NCI-H128 (cell line): ENCODE measurements around the gene TFAP2E.

Source experiments
- DNase-seq: peaks from one replicate; lab custom pipeline; 2025; ENCODE audit not compliant: unreplicated experiment; lab: John Stamatoyannopoulos, UW

Gene TFAP2E

DNA sequence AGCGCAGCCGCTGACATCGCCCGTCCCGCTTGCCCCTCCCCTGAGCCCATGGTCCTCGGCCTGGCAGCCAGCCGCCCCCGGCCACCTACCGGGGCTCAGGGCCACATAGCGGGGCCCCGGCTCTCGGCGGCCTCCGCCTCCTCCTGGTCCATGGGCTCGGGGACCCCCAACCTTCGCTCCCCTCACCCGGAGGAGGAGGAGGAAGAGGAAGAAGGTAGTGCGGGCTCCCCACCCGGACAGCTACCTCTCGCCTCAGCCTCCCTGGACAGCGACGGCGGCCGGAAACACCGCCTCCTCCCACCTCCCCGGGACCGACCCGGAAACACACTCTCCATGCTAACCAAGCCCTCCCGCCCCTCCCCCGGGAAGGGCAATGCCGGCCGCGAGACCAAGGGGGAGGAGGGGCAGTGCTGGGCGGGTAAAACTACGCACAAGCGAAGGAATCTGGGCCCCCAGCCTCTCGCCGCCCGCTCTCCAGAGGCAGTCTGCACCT is 15.9 kb upstream of the TFAP2E start, which contains the start of gene KIAA0319L:
TSS of gene KIAA0319L (minus strand) at position 286 of the 493 bp plus-strand sequence. CDS start 2,912 bp downstream, outside the sequence.
- DNase-seq, result no peak

DNA sequence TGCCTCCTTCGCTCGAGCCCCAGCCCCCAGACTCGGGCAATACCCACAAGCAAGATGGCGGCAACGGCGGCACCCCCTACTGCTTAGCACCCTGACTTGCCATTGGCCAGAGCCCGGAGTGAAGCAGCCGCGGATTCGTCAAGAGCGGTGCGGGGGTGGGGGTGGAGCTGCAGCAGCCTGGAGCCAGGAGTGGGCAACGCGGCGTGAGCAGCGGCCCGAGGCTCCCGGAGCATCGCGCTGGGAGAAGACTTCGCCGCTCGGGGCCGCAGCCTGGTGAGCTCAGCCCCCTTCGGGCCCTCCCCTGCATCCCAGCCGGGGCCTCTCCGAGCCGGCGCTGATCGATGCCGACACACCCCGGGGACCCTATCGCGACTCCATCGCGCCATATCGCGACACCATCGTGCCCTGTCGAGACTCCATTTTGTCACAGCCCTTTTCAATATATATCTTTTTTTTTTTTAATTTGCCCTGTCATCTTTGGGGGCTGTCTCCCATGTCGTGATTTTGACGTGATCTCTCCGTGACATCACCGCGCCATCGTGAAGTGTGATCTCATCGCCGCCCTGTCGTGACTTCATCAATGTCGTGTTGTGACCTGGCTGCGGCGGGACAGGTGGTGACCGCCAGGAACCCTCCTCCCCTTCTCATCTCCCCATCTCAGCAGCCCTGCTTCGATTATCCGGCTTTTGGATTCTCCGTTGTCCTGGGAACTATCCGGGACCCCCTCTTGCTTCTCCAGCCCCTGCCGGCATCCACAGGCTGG is 15.3 kb upstream of the TFAP2E start, which contains the start of gene NCDN:
TSS of gene NCDN (plus strand) at position 189 of the 763 bp plus-strand sequence. CDS start at position 581, 392 bp downstream.
- DNase-seq, result peak; percentile 95

DNA sequence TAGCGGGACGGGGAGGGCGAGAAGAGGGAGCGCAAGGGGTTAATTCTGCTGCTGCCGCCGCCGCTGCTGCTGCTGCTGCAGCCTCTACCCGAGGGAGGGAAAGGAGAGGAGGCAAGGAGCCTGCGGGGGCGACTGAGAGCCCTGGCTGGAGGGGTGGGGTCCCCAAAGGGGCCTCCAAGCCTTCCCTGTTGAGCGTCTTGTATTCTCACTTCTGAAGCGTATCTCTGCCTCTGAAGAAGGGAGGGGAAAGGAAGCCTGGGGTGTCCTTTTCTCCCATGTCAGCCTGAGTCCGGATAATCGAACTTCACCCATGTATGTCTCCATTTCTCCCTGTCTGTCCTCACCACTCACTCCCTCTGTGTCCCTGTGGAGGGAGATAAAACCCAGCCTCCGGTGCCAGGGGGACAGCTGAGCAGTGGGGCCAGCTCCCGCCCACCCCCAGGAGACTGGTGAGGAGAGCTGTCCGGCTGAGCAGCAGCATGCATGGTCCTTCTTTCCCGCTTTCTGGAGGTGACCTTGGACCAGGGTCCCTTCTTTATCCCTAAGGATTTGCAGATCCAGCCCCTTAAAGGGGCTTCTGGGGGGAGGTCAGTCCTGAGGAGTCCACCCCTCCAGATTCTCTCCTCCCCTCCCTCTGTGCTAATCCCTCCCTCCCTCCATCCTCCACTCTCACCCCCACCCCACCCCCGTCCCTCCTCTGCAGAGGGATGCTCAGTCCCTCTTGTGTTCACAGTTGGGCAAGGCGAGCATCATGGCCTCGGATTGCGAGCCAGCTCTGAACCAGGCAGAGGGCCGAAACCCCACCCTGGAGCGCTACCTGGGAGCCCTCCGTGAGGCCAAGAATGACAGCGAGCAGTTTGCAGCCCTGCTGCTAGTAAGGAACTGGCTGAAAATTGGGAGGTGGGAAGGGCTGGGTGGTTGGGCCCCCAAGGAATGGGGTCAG is 14.5 kb upstream of the TFAP2E start:
- DNase-seq, result no peak

DNA sequence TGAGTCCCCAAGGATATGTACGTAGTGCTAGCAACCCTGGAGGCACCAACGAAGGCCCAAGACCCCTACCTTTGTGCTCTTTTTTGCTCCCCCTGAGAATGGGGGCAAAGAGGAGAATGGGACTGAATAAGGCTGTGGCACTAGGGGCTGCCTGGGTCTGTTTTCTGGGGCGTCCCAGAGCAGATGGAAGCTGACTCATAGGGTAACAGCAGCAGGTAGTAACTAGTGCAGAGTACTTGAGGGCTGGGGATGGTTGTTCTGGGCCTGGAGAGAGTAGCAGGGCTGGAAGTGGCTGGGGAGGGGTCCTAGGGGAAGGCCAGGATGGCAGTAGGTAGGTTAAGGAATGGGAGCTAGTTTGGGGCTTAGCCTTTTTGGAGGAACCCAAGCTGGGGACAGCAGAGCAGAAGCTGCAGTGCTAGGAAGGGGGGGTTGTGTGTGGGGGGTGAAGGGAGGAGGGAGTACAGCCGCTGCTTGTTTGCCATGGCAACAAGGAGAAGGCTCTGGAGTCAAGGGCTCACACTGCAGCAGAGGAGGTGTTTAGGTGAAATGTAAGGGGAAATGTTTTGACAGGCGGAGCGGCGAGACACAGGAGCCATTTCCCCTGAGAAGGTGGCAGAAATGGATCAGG is 13.7 kb upstream of the TFAP2E start:
- no peak for DNase-seq

DNA sequence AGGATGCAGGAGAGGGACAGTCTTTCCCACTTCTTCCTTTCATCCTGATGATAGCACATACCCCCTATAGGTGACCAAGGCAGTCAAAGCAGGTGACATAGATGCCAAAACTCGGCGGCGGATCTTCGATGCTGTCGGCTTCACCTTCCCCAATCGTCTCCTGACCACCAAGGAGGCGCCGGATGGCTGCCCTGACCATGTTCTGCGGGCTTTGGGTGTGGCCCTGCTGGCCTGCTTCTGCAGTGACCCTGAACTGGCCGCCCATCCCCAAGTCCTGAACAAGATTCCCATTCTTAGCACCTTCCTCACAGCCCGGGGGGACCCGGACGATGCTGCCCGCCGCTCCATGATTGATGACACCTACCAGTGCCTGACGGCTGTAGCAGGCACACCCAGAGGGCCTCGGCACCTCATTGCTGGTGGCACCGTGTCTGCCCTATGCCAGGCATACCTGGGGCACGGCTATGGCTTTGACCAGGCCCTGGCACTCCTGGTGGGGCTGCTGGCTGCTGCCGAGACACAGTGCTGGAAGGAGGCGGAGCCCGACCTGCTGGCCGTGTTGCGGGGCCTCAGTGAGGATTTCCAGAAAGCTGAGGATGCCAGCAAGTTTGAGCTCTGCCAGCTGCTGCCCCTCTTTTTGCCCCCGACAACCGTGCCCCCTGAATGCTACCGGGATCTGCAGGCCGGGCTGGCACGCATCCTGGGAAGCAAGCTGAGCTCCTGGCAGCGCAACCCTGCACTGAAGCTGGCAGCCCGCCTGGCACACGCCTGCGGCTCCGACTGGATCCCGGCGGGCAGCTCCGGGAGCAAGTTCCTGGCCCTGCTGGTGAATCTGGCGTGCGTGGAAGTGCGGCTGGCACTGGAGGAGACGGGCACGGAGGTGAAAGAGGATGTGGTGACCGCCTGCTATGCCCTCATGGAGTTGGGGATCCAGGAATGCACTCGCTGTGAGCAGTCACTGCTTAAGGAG is 12.6 kb upstream of the TFAP2E start:
- no peak for DNase-seq

DNA sequence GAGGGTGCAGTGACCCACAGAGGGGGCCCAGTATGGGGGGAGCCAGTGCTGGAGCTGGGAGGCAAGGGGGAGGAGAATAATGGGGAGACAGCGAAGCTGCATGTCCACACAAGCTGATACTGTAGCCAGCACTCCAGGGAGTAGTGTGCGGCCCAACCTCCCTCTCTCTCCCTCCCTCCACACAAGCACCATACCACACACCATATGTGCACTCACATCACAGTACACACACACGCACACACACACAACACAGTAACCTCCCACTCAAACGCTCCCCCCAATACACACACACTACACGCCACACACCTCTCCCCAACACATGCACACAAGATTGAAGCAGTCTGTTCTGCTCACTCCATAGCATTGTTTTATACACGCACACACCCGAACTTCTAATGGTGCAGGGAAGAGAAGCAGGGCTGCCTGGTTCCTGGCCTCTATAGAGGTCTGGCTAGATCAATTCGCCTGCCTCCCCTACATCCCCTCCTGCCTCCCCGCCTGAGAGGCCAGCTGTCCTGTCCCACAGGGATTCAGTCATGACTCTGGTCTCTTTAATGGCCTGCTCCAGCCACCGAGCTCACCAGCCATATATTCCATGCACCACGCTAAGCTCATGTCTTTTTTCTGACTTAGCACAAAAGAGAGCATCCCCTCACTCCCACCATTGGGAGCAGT is 11.7 kb upstream of the TFAP2E start:
- DNase-seq, result no peak

DNA sequence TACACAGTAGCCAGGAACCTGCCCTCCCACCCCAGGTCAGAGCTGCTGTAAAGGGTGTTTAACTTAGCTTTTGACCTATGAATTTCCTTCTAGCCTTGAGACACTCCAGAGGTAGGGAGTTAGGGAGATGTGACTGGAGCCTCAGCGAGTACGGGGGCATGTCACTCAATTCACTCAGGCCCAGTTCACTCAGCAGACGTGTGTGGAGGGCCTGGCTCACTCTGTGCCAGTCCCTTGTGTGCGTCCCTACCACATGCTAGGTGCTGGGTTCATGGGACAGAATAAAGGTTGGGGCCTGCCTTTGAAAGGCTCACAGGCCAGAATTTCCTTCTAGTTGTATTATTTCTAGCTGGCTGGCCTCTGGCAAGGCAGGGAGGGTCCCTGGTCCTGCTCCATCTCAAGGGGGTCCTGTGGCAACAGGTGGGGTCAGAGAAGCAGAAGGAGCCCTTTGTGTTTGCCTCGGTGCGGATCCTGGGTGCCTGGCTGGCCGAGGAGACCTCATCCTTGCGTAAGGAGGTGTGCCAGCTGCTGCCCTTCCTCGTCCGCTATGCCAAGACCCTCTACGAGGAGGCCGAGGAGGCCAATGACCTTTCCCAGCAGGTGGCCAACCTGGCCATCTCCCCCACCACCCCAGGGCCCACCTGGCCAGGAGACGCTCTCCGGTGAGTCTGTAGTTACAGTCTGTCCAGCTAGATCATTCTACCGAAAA is 11.0 kb upstream of the TFAP2E start:
- no peak for DNase-seq

DNA sequence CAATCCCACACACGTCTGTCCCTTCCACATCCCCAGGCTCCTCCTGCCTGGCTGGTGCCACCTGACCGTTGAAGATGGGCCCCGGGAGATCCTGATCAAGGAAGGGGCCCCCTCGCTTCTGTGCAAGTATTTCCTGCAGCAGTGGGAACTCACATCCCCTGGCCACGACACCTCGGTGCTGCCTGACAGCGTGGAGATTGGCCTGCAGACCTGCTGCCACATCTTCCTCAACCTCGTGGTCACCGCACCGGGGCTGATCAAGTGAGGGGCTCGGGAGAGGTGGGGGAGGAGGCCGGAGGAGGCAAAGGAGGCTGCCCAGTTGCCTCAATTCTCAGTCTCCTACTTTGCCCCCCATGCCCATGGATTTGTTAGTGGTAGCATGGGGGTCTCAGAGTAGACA is 9.9 kb upstream of the TFAP2E start:
- no peak for DNase-seq

DNA sequence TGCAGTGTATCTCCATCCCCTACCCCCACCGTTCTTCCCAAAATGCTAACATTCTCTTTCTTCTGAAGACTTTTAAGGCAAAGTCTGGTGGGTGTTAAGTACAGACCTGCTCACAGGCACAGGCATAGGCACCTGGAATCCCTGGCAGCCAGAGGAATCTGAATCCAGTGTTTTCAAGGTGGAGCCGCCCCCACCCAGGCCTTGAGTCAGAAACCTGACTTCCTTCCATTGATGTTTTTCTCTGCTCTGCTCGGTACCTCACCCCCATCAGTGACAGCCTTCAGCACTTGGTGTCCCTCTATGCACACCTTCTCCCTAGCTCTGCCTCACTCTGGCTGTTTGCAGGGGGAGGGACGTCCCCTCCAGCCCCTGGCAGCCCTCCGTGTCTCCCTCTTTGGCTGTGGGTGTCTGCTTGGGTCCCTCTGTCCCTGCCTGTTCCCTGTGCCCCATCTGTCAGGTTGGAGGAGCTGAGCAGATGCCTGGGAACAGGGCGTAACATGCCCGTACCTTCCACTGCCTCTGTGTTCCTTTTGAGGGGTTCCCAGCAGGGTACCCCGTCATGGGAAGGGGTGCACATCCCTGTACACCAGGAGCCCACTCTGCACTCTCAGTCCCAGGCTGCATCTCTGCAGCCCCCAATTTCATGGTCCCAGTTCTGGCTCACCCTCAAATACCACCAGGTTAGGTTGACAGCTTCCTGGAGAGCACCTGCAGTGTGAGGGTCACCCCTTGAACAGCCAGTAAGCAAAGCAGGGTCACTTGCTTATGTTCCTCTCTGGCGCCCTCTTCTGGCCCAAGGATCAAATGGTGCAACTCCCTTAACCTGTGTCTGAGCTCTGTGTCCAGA is 8.9 kb upstream of the TFAP2E start:
- peak; percentile 45 for DNase-seq

DNA sequence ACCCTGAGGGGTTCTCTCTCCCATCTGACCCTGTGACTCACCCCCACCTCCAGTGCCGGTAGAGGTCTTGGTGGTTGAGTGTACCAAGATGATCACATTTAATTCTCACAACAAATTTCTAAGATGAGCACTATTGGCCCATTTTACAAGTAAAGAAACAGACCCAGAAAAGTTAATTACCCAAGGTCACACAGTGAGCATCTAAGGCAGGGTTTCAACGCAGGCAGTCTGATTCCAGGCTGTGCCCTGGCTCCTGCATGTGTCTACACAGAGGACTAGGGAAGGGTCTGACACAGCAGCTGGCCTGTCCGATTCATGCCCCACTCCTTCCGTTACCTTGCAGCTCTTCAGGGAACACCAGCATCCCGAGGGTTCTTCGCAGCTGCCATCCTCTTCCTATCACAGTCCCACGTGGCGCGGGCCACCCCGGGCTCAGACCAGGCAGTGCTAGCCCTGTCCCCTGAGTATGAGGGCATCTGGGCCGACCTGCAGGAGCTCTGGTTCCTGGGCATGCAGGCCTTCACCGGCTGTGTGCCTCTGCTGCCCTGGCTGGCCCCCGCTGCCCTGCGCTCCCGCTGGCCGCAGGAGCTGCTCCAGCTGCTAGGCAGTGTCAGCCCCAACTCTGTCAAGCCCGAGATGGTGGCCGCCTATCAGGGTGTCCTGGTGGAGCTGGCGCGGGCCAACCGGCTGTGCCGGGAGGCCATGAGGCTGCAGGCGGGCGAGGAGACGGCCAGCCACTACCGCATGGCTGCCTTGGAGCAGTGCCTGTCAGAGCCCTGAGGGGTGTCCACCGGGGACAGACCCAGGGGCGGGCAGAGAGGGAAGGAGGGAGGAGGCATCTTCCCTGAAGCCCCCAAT is 8.0 kb upstream of the TFAP2E start:
- no peak for DNase-seq

DNA sequence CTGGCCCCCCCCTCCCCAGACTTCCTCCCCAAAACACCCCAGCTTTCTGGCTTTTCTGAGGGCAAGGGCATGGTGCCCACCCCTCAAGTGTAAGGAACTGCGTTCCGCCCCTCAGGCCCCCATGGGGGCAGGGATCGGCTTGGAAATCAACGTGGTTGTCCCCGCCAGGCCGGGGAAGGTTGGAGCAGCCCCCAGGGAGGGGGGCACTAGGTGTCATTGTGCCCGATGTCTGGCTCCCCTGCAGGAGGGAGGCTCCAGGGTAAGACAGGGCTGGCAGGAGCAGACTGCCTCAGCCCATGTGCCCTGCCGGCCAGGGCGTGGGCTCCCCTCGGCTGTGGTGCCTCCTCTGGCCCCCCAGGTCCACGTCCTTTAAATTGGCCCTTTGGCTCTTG is 7.4 kb upstream of the TFAP2E start:
- DNase-seq, result no peak

DNA sequence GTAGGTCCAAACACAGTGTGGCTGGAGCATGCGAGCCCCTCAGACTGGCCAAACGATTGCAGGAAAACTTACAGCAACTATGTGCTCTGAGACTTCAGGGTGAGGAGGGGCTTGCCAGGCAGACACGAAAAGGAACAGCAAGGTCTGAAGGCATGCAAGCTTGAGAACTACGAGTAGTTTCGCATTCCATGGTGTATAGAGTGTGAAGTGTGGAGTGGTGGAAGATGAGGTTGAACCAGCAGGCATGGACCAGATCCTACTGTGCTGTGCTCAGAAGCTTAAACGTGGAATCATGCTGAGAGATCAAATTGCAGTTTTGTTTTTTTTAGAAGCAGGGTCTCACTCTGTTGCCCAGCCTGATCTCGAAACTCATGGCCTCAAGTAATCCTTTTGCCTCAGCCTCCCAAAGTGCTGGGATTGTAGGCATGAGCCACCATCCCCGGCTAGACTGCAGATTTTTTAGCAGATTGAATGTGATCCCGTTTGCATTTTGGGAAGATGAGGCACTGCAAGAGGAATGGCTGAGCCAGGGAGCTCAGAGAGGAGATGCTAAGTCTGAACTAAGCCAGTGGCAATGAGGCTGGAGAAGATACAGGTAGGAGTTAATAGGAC is 5.1 kb upstream of the TFAP2E start:
- no peak for DNase-seq

DNA sequence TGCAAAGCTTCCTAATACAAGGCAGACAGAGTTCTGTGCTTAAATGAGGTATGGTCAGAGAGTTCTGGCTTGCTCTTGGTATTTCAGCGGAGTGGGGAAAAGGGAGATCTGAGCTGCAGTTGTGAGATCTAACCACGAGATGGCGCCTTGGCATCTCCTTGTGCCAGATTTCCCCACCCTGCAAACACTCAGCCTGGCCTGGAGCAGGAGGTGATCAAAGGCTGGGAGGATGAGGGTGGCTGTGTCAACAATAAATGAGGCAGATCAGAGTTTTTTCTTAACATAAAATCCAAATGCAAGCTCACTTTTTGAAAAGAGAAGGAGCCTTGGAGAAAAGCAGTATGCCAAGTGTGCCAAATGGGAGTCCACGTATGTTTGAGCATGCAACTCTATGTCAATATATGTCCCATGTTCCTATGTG is 4.1 kb upstream of the TFAP2E start:
- DNase-seq, result peak; percentile 71

DNA sequence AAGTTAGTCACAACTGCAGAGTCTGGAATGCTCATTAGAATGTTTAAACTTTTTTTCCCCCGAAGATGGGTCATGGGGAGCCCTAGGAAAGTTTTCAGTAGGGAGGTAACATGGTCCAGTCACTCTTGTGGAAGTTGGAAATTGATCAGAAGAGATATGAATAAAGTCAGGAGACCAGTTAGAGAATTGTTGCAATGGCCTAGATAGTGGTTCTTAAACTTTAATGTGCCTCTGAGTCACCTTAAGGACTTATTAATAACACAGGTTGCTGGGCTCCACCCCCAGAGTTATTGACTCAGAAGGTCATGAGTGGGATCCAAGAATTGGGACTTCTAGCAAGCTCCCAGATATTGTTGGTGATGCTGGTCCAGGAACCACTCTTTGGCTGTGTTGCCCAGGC is 3.2 kb upstream of the TFAP2E start:
- no peak for DNase-seq

DNA sequence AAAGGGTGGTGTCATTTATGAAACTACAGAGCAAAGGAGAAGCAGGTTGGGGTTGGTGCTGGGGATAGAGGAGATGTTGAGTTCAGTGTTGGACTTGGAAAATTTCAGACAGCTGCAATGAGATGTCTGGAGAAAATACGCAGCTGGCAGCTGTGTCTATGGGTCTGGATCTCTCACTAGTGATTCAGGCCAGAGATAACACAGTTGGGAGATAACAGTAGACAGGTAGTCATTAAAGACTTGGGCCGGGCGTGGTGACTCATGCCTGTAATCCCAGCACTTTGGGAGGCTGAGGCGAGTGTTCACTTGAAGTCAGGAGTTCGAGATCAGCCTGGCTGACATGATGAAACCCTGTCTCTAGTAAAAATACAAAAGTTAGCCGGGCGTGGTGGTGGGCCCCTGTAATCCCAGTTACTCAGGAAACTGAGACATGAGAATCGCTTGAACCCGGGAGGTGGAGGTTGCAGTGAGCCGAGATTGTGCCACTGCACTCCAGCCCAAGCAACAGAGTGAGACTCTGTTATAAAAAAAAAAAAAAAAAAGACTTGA is 2.5 kb upstream of the TFAP2E start:
- DNase-seq, result no peak

DNA sequence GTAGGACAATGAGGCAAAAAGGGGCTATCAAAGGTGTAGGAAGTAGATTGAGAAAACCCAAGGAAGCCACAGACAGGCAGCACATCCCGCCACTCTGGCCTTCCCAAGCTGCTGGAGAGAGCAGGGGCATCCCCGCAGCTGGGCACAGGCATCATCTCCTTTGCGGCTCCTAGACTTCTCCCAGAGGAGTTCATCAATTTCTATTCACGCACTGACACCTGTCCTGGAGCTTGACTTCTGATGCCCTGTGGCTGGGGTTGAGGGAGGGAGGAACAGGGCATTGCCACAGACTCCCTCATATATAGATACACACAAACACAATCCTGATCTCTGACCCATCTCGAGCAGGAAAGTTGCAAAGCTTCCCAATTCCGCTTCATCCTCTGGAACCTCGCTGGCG is 1.9 kb upstream of the TFAP2E start:
- no peak for DNase-seq
